ENCODE data around the gene PGR.

The PGR gene

DNA sequence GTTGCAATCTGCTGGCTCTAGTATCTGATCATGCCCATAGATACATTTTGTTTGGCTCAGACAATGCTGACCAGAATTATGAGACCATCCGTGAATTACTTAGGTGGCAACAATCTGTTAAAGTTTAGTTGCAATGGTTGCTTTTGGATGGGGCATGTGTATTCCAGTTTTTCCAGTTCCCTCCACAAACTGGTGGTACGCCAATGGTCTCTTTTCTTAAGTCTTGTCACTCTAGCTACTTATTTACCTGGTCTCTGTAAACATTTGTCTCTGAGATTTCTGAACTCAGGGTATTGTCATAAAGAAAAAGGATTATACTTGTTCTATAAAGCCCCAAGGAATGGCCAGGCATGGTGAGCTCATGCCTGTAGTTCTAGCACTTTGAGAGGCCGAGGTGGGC lies 65.9 kb downstream of the PGR start:
- Histone ChIP-seq H3K27me3 (replicated peaks; ENCODE audit: control insufficient read depth, insufficient read depth, low read length) (no peaks in the 10 kb centered on the region), H3K4me3 (replicated peaks; ENCODE audit: low read depth, low read length) (no peak overlapping the region), H3K36me3 (ENCODE audit: control insufficient read depth, insufficient read depth, low read length) (no peaks in the 10 kb centered on the region)
- TF ChIP-seq, protein P1, sequence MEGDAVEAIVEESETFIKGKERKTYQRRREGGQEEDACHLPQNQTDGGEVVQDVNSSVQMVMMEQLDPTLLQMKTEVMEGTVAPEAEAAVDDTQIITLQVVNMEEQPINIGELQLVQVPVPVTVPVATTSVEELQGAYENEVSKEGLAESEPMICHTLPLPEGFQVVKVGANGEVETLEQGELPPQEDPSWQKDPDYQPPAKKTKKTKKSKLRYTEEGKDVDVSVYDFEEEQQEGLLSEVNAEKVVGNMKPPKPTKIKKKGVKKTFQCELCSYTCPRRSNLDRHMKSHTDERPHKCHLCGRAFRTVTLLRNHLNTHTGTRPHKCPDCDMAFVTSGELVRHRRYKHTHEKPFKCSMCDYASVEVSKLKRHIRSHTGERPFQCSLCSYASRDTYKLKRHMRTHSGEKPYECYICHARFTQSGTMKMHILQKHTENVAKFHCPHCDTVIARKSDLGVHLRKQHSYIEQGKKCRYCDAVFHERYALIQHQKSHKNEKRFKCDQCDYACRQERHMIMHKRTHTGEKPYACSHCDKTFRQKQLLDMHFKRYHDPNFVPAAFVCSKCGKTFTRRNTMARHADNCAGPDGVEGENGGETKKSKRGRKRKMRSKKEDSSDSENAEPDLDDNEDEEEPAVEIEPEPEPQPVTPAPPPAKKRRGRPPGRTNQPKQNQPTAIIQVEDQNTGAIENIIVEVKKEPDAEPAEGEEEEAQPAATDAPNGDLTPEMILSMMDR (IDR thresholded peaks at IDR 0.05; ENCODE audit: insufficient read depth, low read length, poor library complexity, severe bottlenecking), result no peak
- DNase-seq (ENCODE audit: extremely low read depth, insufficient read length), result no peak

DNA sequence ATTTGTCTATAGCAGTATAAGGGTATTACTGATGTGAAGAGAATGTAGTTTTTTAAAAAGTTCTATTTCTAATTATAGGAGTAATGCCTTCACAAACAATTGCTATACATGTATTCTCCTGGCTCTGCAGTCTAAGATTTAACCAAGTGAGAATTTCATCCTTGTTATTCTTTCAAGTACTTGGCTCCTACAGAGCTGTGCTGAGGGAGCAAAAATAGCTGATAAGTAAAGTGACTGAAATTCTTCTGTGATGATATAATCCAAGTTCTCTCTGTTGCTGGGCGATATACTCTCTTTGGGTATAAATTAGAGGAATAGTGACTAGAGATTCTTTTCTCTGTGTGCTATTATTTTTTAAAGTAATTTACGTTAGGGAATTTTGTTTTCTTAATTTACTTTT lies 68.0 kb downstream of the PGR start:
- H3K36me3 ChIP-seq (ENCODE audit: control insufficient read depth, insufficient read depth, low read length), result no peaks in the 10 kb centered on the region
- no peak for DNase-seq (ENCODE audit: extremely low read depth, insufficient read length)
- H3K27me3 ChIP-seq (replicated peaks; ENCODE audit: control insufficient read depth, insufficient read depth, low read length), result no peaks in the 10 kb centered on the region
- TF ChIP-seq, protein P1 (IDR thresholded peaks at IDR 0.05; ENCODE audit: insufficient read depth, low read length, poor library complexity, severe bottlenecking), result no peak
- H3K4me3 ChIP-seq (replicated peaks; ENCODE audit: low read depth, low read length), result no peak overlapping the region

DNA sequence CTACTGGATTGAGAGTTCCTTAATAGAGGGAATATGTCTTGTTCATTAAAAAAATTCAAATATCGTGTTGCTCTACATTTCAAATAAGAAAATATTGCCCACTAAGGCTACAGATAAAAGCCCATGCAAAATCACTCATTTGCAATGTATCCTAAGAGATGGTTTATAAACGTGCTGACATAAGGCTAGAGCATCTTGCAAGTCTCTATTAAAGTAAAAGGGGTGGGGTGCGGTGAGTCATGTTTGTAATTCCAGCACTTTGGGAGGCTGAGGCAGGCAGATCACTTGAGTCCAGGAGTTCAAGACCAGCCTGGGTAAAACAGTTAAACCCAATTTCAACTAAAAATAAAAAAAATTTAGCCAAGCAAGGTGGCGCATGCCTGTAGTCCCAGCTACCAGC lies 70.3 kb downstream of the PGR start:
- H3K4me3 ChIP-seq (replicated peaks; ENCODE audit: low read depth, low read length), result no peak overlapping the region
- TF ChIP-seq, protein P1 (IDR thresholded peaks at IDR 0.05; ENCODE audit: insufficient read depth, low read length, poor library complexity, severe bottlenecking), result no peak
- H3K27me3 ChIP-seq (replicated peaks; ENCODE audit: control insufficient read depth, insufficient read depth, low read length), result no peaks in the 10 kb centered on the region
- DNase-seq (ENCODE audit: extremely low read depth, insufficient read length), result no peak
- no peaks in the 10 kb centered on the region for H3K36me3 ChIP-seq (ENCODE audit: control insufficient read depth, insufficient read depth, low read length)

DNA sequence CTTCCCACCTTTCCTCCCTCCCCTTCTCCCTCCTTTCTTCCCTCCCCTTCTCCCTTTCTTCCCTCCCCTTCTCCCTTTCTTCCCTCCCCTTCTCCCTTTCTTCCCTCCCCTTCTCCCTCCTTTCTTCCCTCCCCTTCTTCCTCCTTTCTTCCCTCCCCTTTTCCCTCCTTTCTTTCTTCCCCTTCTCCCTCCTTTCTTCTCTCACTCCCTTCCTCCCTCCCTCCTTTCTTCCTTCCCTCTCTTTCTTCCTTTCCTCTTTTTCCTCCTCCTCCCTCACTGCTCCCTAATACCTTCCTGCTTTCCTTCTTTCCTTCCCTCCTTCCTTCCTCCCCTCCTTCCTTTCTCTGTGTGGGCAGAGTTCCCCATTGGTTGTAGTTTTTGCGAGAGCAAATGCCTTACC lies 76.1 kb downstream of the PGR start:
- no peaks in the 10 kb centered on the region for H3K36me3 ChIP-seq (ENCODE audit: control insufficient read depth, insufficient read depth, low read length)
- TF ChIP-seq, protein P1 (IDR thresholded peaks at IDR 0.05; ENCODE audit: insufficient read depth, low read length, poor library complexity, severe bottlenecking), result no peak
- no peak overlapping the region for H3K4me3 ChIP-seq (replicated peaks; ENCODE audit: low read depth, low read length)
- no peak for DNase-seq (ENCODE audit: extremely low read depth, insufficient read length)
- no peaks in the 10 kb centered on the region for H3K27me3 ChIP-seq (replicated peaks; ENCODE audit: control insufficient read depth, insufficient read depth, low read length)

DNA sequence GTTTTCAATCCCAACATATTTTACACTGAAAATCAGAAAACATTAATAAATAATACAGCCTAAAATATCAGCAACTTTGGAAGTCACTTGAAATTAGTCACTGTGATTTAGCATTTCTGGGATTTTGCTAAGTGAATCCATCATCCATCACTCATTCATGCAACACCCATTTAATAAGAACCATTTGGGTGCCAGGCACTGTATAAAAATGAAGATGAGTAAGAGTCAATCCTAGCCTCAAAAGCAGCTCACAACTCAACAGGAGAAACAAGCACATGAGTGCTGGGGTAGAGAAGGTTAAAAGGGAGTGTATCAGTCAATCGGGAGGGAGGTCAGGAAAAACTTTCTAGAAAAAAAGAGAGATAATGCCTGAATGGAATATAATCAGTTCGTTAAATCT lies 77.9 kb downstream of the PGR start:
- Histone ChIP-seq H3K27me3 (replicated peaks; ENCODE audit: control insufficient read depth, insufficient read depth, low read length) (no peaks in the 10 kb centered on the region), H3K4me3 (replicated peaks; ENCODE audit: low read depth, low read length) (no peak overlapping the region), H3K36me3 (ENCODE audit: control insufficient read depth, insufficient read depth, low read length) (no peaks in the 10 kb centered on the region)
- TF ChIP-seq, protein P1 (IDR thresholded peaks at IDR 0.05; ENCODE audit: insufficient read depth, low read length, poor library complexity, severe bottlenecking), result no peak
- DNase-seq (ENCODE audit: extremely low read depth, insufficient read length), result no peak

DNA sequence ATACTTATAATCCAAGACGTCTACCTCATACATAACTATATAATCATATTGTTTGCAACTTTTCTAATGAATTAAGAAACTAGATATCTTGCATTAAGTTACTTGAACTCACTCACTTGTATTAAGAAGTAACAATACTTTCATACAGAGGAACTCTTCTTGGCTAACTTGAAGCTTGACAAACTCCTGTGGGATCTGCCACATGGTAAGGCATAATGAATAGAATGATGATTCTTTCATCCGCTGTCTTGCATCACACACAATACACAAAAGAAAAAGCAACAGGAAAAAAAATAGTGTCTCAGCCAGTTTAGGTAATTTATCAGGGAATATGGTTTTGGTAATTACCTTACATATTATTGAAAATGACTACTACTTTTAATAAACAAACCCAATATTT lies 79.8 kb downstream of the PGR start:
- Histone ChIP-seq H3K4me3 (replicated peaks; ENCODE audit: low read depth, low read length) (no peak overlapping the region), H3K27me3 (replicated peaks; ENCODE audit: control insufficient read depth, insufficient read depth, low read length) (no peaks in the 10 kb centered on the region), H3K36me3 (ENCODE audit: control insufficient read depth, insufficient read depth, low read length) (no peaks in the 10 kb centered on the region)
- TF ChIP-seq, protein P1 (IDR thresholded peaks at IDR 0.05; ENCODE audit: insufficient read depth, low read length, poor library complexity, severe bottlenecking), result no peak
- no peak for DNase-seq (ENCODE audit: extremely low read depth, insufficient read length)
